ENCODE results near the gene LAMA3. TPM values are rescaled to one million over a fixed set of nuclear protein-coding genes. Genes with fewer than 3 reads are reported as not detected.

Gene LAMA3
- total RNA-seq, 4 donors from 2014 or later = 46.5 to 75.4 (median 57.4) TPM

GRCh38 chr18:23871410-23871809 is 182.2 kb downstream of the LAMA3 start:
- Histone ChIP-seq H3K36me3 (no peaks in the 10 kb centered on the region), H3K4me1 (no peaks in the 10 kb centered on the region), H3K27ac (no peak overlapping the region), H3K4me3 (no peak overlapping the region), H3K27me3 (no peaks in the 10 kb centered on the region), H3K9me3 (no peaks in the 10 kb centered on the region)
- intact Hi-C loops (cut with DNase I; ENCODE audit: low total_unique reads) = no loop called here
- no peak for DNase-seq
- TF ChIP-seq, protein P1, sequence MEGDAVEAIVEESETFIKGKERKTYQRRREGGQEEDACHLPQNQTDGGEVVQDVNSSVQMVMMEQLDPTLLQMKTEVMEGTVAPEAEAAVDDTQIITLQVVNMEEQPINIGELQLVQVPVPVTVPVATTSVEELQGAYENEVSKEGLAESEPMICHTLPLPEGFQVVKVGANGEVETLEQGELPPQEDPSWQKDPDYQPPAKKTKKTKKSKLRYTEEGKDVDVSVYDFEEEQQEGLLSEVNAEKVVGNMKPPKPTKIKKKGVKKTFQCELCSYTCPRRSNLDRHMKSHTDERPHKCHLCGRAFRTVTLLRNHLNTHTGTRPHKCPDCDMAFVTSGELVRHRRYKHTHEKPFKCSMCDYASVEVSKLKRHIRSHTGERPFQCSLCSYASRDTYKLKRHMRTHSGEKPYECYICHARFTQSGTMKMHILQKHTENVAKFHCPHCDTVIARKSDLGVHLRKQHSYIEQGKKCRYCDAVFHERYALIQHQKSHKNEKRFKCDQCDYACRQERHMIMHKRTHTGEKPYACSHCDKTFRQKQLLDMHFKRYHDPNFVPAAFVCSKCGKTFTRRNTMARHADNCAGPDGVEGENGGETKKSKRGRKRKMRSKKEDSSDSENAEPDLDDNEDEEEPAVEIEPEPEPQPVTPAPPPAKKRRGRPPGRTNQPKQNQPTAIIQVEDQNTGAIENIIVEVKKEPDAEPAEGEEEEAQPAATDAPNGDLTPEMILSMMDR (IDR thresholded peaks at IDR 0.05) = no peak
- TF ChIP-seq POLR2A (IDR thresholded peaks at IDR 0.05) = no peak

GRCh38 chr18:23872701-23873550 is 183.7 kb downstream of the LAMA3 start:
- Histone ChIP-seq H3K36me3 (no peaks in the 10 kb centered on the region), H3K4me3 (no peak overlapping the region), H3K9me3 (no peaks in the 10 kb centered on the region), H3K27ac (peak overlapping the region in 1 of 2 donors; percentile 25), H3K4me1 (no peaks in the 10 kb centered on the region), H3K27me3 (no peaks in the 10 kb centered on the region)
- intact Hi-C loops (cut with DNase I; ENCODE audit: low total_unique reads) = no loop called here
- no peak for TF ChIP-seq POLR2A (IDR thresholded peaks at IDR 0.05)
- TF ChIP-seq, protein P1 (IDR thresholded peaks at IDR 0.05) = no peak
- no peak for DNase-seq

DNA sequence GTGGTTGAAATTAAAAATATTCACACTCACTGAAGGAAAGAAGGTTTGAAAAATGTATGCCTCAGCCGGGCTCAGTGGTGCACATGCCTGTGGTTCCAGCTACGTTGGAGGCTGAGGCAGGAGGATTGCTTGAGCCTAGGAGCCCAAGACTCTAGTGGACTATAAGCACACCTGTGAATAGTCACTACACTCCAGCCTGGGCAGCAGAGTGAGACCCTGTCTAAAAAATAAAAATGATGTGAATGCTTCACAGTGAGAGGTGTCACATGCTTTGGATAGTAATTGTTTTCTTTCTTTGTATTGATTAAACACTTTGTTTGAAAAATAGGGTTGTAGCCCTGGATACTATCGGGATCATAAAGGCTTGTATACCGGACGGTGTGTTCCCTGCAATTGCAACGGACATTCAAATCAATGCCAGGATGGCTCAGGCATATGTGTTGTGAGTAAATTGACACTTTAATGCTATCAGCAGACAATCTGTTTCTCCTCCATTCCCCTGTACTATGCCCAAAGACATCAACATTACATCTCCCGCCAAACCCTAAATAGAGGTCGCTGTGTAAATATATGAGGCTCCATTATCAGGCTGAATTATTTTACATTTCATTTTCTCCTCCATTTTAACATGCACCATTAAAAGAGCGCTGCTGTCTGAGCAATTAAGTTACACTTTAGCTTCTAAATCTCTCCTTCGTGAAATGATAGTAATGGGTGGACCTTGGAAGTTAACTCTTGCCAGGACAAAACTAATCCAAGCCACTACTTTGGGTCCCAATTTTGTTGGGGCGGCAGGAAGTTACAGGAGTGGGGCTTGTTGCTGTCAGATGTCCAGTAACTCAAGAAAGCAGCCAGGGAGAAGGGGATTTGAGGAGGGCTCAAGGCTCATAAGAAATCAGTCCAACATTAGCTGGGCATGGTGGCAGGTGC is 187.0 kb downstream of the LAMA3 start:
- H3K27ac ChIP-seq = no peak overlapping the region
- no peak for DNase-seq
- intact Hi-C loops (cut with DNase I; ENCODE audit: low total_unique reads) = no loop called here
- TF ChIP-seq POLR2A (IDR thresholded peaks at IDR 0.05) = no peak
- TF ChIP-seq, protein P1 (IDR thresholded peaks at IDR 0.05) = no peak
- no peaks in the 10 kb centered on the region for H3K9me3 ChIP-seq
- no peaks in the 10 kb centered on the region for H3K27me3 ChIP-seq
- no peak overlapping the region for H3K4me3 ChIP-seq
- no peaks in the 10 kb centered on the region for H3K4me1 ChIP-seq
- no peaks in the 10 kb centered on the region for H3K36me3 ChIP-seq

DNA sequence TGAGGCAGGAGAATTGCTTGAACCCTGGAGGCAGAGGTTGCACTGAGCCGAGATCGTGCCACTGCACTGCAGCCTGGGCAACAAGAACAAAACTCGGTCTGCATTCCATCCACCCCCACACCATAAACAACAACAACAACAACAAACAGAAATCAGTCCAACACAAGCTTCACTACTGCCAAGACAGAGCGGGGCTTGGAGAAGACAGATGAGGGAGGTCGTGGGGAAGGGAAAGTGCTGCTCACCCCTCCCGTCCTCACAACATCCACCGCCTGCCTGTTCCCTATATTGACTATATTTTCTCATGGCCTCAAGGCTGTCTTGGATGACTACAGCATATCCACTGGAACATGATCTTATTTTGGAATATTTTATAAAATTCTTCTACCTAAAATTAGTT is 187.7 kb downstream of the LAMA3 start:
- H3K36me3 ChIP-seq = no peaks in the 10 kb centered on the region
- DNase-seq = no peak
- no peaks in the 10 kb centered on the region for H3K9me3 ChIP-seq
- no peaks in the 10 kb centered on the region for H3K27me3 ChIP-seq
- no peak overlapping the region for H3K27ac ChIP-seq
- no peak overlapping the region for H3K4me3 ChIP-seq
- H3K4me1 ChIP-seq = no peaks in the 10 kb centered on the region
- intact Hi-C loops (cut with DNase I; ENCODE audit: low total_unique reads) = no loop called here
- TF ChIP-seq, protein P1 (IDR thresholded peaks at IDR 0.05) = no peak
- TF ChIP-seq POLR2A (IDR thresholded peaks at IDR 0.05) = no peak

GRCh38 chr18:23877371-23877770 is 188.1 kb downstream of the LAMA3 start:
- Histone ChIP-seq H3K27ac (no peak overlapping the region), H3K4me3 (no peak overlapping the region), H3K36me3 (no peaks in the 10 kb centered on the region), H3K4me1 (no peaks in the 10 kb centered on the region), H3K27me3 (no peaks in the 10 kb centered on the region), H3K9me3 (no peaks in the 10 kb centered on the region)
- DNase-seq = no peak
- intact Hi-C loops (cut with DNase I; ENCODE audit: low total_unique reads) = no loop called here
- TF ChIP-seq POLR2A (IDR thresholded peaks at IDR 0.05) = no peak
- TF ChIP-seq, protein P1 (IDR thresholded peaks at IDR 0.05) = no peak
